ENCODE measurements around the gene C19orf67.

GRCh38 chr19:14102102-14102696 lies 16.6 kb upstream of the C19orf67 start:
- TF ChIP-seq CTCF (optimal IDR thresholded peaks at IDR 0.05 in 1 of 3, IDR thresholded peaks at IDR 0.05 in 1 of 3, conservative IDR thresholded peaks at IDR 0.05 in 1 of 3; ENCODE audit: extremely low read depth in 1 of 3, insufficient read depth in 2 of 3, low read length in 3 of 3) (no peak), EZH2 (IDR thresholded peaks at IDR 0.05; ENCODE audit: low read length) (no peak)

Data from keratinocyte (primary cell).